H1 (cell line): ENCODE measurements around the gene NOX5. TPM values are rescaled to one million over a fixed set of nuclear protein-coding genes. Genes with fewer than 3 reads are reported as not detected.

ENCODE experiments used
- CTCF ChIA-PET: fragments of 300-600 bp; sonication (Branson Sonifier 250); formaldehyde crosslinking; loops from one replicate; lab custom pipeline; 2021; ENCODE audit not compliant: partially characterized antibody; lab: Charles Lee
- POLR2A ChIA-PET: fragments of 300-600 bp; sonication (Branson Sonifier 250); formaldehyde crosslinking; loops from one replicate; lab custom pipeline; 2021; ENCODE audit warnings: inconsistent platforms; ENCODE audit not compliant: partially characterized antibody; lab: Charles Lee
- DNase-seq, 2 experiments: peaks; one replicate each; pipeline versions ENCODE4 v3.0.0 to v3.0.0-alpha.2; 2010 to 2022; ENCODE audit warnings: low spot score in 2 of 2, low read depth in 1 of 2, mixed read lengths in 1 of 2
- FAIRE-seq: peaks from 2 replicates; lab custom pipeline; 2011; peaks lifted over from hg19 to GRCh38; lab: Jason Lieb, UNC
- H2AFZ ChIP-seq: 2 replicates; pipeline ENCODE4 v1.8.1; 2012; ENCODE audit warnings: low read length, inconsistent platforms
- H2AK5ac ChIP-seq: 2 replicates; pipeline ENCODE4 v1.6.1; 2013; ENCODE audit warnings: low read depth, low read length
- H2BK120ac ChIP-seq: replicated peaks from 2 replicates; pipeline ENCODE3; 2013; ENCODE audit warnings: low read depth, low read length, inconsistent platforms
- H2BK12ac ChIP-seq: 2 replicates; pipeline ENCODE4 v1.6.1; 2013; ENCODE audit warnings: low read depth, low read length
- H2BK15ac ChIP-seq: 2 replicates; pipeline ENCODE4 v1.6.1; 2013; ENCODE audit warnings: low read length
- H2BK20ac ChIP-seq: 2 replicates; pipeline ENCODE4 v1.6.1; 2013; ENCODE audit warnings: low read length
- H2BK5ac ChIP-seq: 2 replicates; pipeline ENCODE4 v1.6.1; 2013; ENCODE audit warnings: low read depth, low read length
- H3K14ac ChIP-seq: 2 replicates; pipeline ENCODE4 v1.6.1; 2013; ENCODE audit warnings: inconsistent platforms; ENCODE audit not compliant: insufficient read length
- H3K18ac ChIP-seq: 2 replicates; pipeline ENCODE4 v1.6.1; 2013; ENCODE audit warnings: low read length; ENCODE audit errors: extremely low read depth
- H3K23ac ChIP-seq: 2 replicates; pipeline ENCODE4 v1.6.1; 2013; ENCODE audit warnings: inconsistent platforms; ENCODE audit not compliant: insufficient read length
- H3K23me2 ChIP-seq: 2 replicates; pipeline ENCODE4 v1.6.1; 2013; ENCODE audit warnings: low read depth, low read length
- H3K27ac ChIP-seq: 2 replicates; pipeline ENCODE4 v1.6.1; 2011; ENCODE audit warnings: low read depth, low read length, inconsistent platforms
- H3K27me3 ChIP-seq, 4 experiments: replicated peaks in 1 of 4; 1 replicate in 1 of 4; 2 replicates in 3 of 4; pipeline versions ENCODE4 v1.6.1 to v1.8.1; 2011 to 2013; ENCODE audit warnings: low read length in 3 of 4, mild to moderate bottlenecking in 3 of 4, inconsistent platforms in 2 of 4, mixed read lengths in 2 of 4, moderate library complexity in 1 of 4; ENCODE audit not compliant: control insufficient read depth in 3 of 4, insufficient read depth in 3 of 4; ENCODE audit errors: extremely low read depth in 1 of 4
- H3K36me3 ChIP-seq, 4 experiments: 2 replicates each; pipeline versions ENCODE4 v1.6.1 to v1.8.1; 2011 to 2013; ENCODE audit warnings: mild to moderate bottlenecking in 4 of 4, low read length in 3 of 4, moderate library complexity in 2 of 4, control low read depth in 1 of 4, inconsistent platforms in 1 of 4; ENCODE audit not compliant: insufficient read depth in 4 of 4, control insufficient read depth in 2 of 4
- H3K4ac ChIP-seq: replicated peaks from 2 replicates; pipeline ENCODE3; 2013; ENCODE audit warnings: low read length, low read depth, mixed read lengths, inconsistent platforms; ENCODE audit not compliant: insufficient read length
- H3K4me1 ChIP-seq, 4 experiments: replicated peaks in 1 of 4; 1 replicate in 1 of 4; 2 replicates in 3 of 4; pipeline versions ENCODE4 v1.6.1 to v1.8.1; 2011 to 2013; ENCODE audit warnings: low read length in 3 of 4, inconsistent platforms in 2 of 4, mixed read lengths in 1 of 4; ENCODE audit not compliant: insufficient read depth in 4 of 4, control insufficient read depth in 3 of 4
- H3K4me2 ChIP-seq, 2 experiments: 2 replicates each; pipeline versions ENCODE4 v1.6.1 to v1.8.1; 2011 to 2013; ENCODE audit warnings: low read depth in 2 of 2, low read length in 2 of 2, control low read depth in 1 of 2, inconsistent platforms in 1 of 2, mild to moderate bottlenecking in 1 of 2; ENCODE audit not compliant: insufficient read depth in 1 of 2
- H3K4me3 ChIP-seq, 4 experiments: fragments of 200-600, 300-600 bp in 1 of 4; sonication (generic), shearing (Covaris generic), sonication (Bioruptor Twin) in 1 of 4; 2 replicates each; pipeline versions ENCODE4 v1.5.1 to v1.8.1; 2011 to 2016; ENCODE audit warnings: low read length in 4 of 4, low read depth in 3 of 4, control low read depth in 2 of 4, inconsistent platforms in 2 of 4, mild to moderate bottlenecking in 2 of 4, mixed read lengths in 1 of 4, moderate library complexity in 1 of 4; ENCODE audit not compliant: insufficient read depth in 2 of 4; ENCODE audit errors: extremely low read depth in 1 of 4
- H3K56ac ChIP-seq: replicated peaks from 2 replicates; pipeline ENCODE3; 2013; ENCODE audit warnings: low read depth, mild to moderate bottlenecking, mixed read lengths, low read length, inconsistent platforms; ENCODE audit not compliant: insufficient read length
- H3K79me1 ChIP-seq: 2 replicates; pipeline ENCODE4 v1.6.1; 2013; ENCODE audit warnings: low read depth, low read length, control low read depth
- H3K79me2 ChIP-seq, 2 experiments: 2 replicates each; pipeline versions ENCODE4 v1.6.1 to v1.8.1; 2012 to 2013; ENCODE audit warnings: low read length in 2 of 2, mild to moderate bottlenecking in 2 of 2, inconsistent platforms in 1 of 2; ENCODE audit not compliant: insufficient read depth in 2 of 2, control insufficient read depth in 1 of 2
- H3K9ac ChIP-seq, 4 experiments: replicated peaks in 1 of 4; 1 replicate in 1 of 4; 2 replicates in 3 of 4; pipeline versions ENCODE4 v1.6.1 to v1.8.1; 2011 to 2013; ENCODE audit warnings: low read depth in 3 of 4, low read length in 3 of 4, control low read depth in 2 of 4, mild to moderate bottlenecking in 2 of 4, moderate library complexity in 2 of 4, inconsistent platforms in 1 of 4; ENCODE audit errors: extremely low read depth in 1 of 4
- H3K9me3 ChIP-seq, 2 experiments: 2 replicates each; pipeline versions ENCODE4 v1.6.1 to v1.8.1; 2012 to 2013; ENCODE audit warnings: mild to moderate bottlenecking in 2 of 2, moderate library complexity in 2 of 2, control low read depth in 1 of 2, inconsistent platforms in 1 of 2, low read depth in 1 of 2, low read length in 1 of 2, mixed read lengths in 1 of 2; ENCODE audit not compliant: insufficient read depth in 2 of 2
- H4K20me1 ChIP-seq, 2 experiments: replicated peaks in 1 of 2; 2 replicates each; pipeline versions ENCODE3 to v1.8.1; 2011 to 2013; ENCODE audit warnings: inconsistent platforms in 2 of 2, low read length in 2 of 2, mild to moderate bottlenecking in 1 of 2; ENCODE audit not compliant: insufficient read depth in 2 of 2, control insufficient read depth in 1 of 2
- H4K5ac ChIP-seq: 2 replicates; pipeline ENCODE4 v1.6.1; 2013; ENCODE audit warnings: low read length, low read depth, mixed read lengths, inconsistent platforms; ENCODE audit not compliant: insufficient read length
- H4K8ac ChIP-seq: 2 replicates; pipeline ENCODE4 v1.8.0; 2013; ENCODE audit warnings: mild to moderate bottlenecking, moderate library complexity, low read length, inconsistent platforms; ENCODE audit not compliant: insufficient read depth; ENCODE audit errors: extremely low read depth
- H4K91ac ChIP-seq: replicated peaks from 2 replicates; pipeline ENCODE3; 2013; ENCODE audit warnings: low read length, mixed read lengths, inconsistent platforms; ENCODE audit not compliant: insufficient read length
- ATF2 ChIP-seq: IDR thresholded peaks from 2 replicates; pipeline ENCODE4 v1.6.1; 2012; ENCODE audit warnings: low read length, inconsistent platforms
- EGR1 ChIP-seq: IDR thresholded peaks from 2 replicates; pipeline ENCODE4 v1.6.1; 2011; ENCODE audit warnings: low read depth, low read length, borderline replicate concordance
- HDAC6 ChIP-seq: IDR thresholded peaks from one replicate; pipeline ENCODE4 v1.7.1; 2012; ENCODE audit warnings: low read depth, mild to moderate bottlenecking, inconsistent platforms, low read length, moderate library complexity
- JUND ChIP-seq: IDR thresholded peaks from 2 replicates; pipeline ENCODE4 v1.6.1; 2011; ENCODE audit warnings: mild to moderate bottlenecking, improper control_type of control experiment, low read length
- KDM4A ChIP-seq: IDR thresholded peaks from one replicate; pipeline ENCODE4 v1.7.1; 2012; ENCODE audit warnings: low read depth, mild to moderate bottlenecking, moderate library complexity, low read length, inconsistent platforms; ENCODE audit not compliant: severe bottlenecking
- NRF1 ChIP-seq: IDR thresholded peaks from 2 replicates; pipeline ENCODE4 v1.6.1; 2011; ENCODE audit warnings: mild to moderate bottlenecking, low read depth, low read length, improper control_type of control experiment
- POLR2A ChIP-seq, 2 experiments: IDR thresholded peaks; 1 replicate in 1 of 2; 2 replicates in 1 of 2; pipeline ENCODE4 v1.6.1; 2011; ENCODE audit warnings: low read depth in 2 of 2, low read length in 2 of 2, mild to moderate bottlenecking in 2 of 2; ENCODE audit errors: control extremely low read depth in 1 of 2
- RNF2 ChIP-seq: fragments of 200-900, 300-1000 bp; sonication (generic); IDR thresholded peaks from 2 replicates; pipeline ENCODE4 v1.7.1; 2016; ENCODE audit warnings: borderline replicate concordance, low read depth, mild to moderate bottlenecking, antibody characterized with exemption, low read length; ENCODE audit not compliant: poor library complexity, severe bottlenecking; ENCODE audit errors: missing control alignments
- SP4 ChIP-seq: IDR thresholded peaks from 2 replicates; pipeline ENCODE4 v1.6.1; 2012; ENCODE audit warnings: low read length, inconsistent platforms
- YY1 ChIP-seq: IDR thresholded peaks from 2 replicates; pipeline ENCODE4 v1.6.1; 2011; ENCODE audit warnings: low read depth, mild to moderate bottlenecking, low read length
- polyA plus RNA-seq, 7 experiments: library from polyadenylated mRNA; depleted of rRNA in 3 of 7; stranded (reverse) in 5 of 7; unstranded in 2 of 7; fragments of >200 nt in 5 of 7; fragments of 200-250 nt in 2 of 7; gene quantifications; 1 replicate in 5 of 7; 2 replicates in 1 of 7; 4 replicates in 1 of 7; pipeline versions ENCODE4 v1.2.1 to v1.2.3, GENCODE V29; 2011 to 2013; ENCODE audit warnings: missing spikeins in 2 of 7, mixed read lengths in 2 of 7
- total RNA-seq: library from RNA; stranded (reverse); fragmentation: NEBNext Ultra II Directional; extraction: Animal tissue kit (Norgen Biotek cat#: 25700); gene quantifications from 2 replicates; pipeline ENCODE4 v1.2.1, GENCODE V29; 2021

The NOX5 gene
- total and polyA plus RNA-seq, 2 of the 8 experiments (the other 6 are each of a cell fraction or from before 2014, with no cell fraction given), result under 0.01 TPM; not detected in 1

DNA sequence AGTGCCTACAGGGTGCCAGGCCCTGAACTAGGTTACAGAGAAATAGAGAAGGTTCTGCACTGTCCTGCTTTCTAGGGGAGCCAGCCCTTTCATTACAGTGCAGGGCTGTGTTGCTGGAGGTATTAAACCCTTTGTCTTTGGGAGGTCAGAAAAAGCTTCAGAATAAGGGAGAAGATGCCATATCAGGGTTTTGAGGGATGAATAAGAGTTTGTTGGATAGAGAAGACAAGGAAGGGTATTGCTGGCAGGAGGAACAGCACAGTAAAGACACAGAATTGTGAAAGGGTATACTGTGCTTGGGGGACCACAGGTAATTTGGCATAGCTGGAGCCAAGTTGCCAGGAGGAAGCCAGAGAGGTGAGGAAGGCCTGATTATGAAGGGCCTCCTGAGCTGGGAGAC is 23.0 kb downstream of the NOX5 start:
- H2BK5ac ChIP-seq, result no peak overlapping the region
- 0 out of 7 replicates have a peak, but pooled peaks cover 0 to 2% (median 0%) of the 10 kb centered on the region in 4 experiments for H3K4me1 ChIP-seq
- TF ChIP-seq ATF2 (no peak), POLR2A (IDR thresholded peaks at IDR 0.05; ENCODE audit: control extremely low read depth in 1 of 2, low read depth in 2 of 2, low read length in 2 of 2) (no peak), RNF2 (no peak), JUND (no peak), EGR1 (no peak), HDAC6 (no peak), YY1 (no peak), NRF1 (no peak), KDM4A (no peak), SP4 (no peak)
- POLR2A ChIA-PET, result no interaction called here
- no peak overlapping the region for H4K91ac ChIP-seq
- H2BK120ac ChIP-seq, result no peak overlapping the region
- no peak overlapping the region for H4K8ac ChIP-seq
- H2BK12ac ChIP-seq, result no peak overlapping the region
- H4K20me1 ChIP-seq, result no peaks in the 10 kb centered on the region
- H3K56ac ChIP-seq, result no peak overlapping the region
- no peak overlapping the region for H3K14ac ChIP-seq
- FAIRE-seq, result no peak
- H3K23ac ChIP-seq, result no peak overlapping the region
- H3K4me3 ChIP-seq, result no peak overlapping the region
- H2AK5ac ChIP-seq, result no peak overlapping the region
- H3K36me3 ChIP-seq, result no peaks in the 10 kb centered on the region
- no peak overlapping the region for H2BK20ac ChIP-seq
- H3K79me1 ChIP-seq, result no peaks in the 10 kb centered on the region
- no peak overlapping the region for H2AFZ ChIP-seq
- H3K9ac ChIP-seq, result no peak overlapping the region
- H3K27ac ChIP-seq, result no peak overlapping the region
- H3K18ac ChIP-seq, result no peak overlapping the region
- peaks cover 0 to 2% (median 0%) of the 10 kb centered on the region in 4 experiments; a peak in 3 of 7 replicates for H3K27me3 ChIP-seq
- H3K79me2 ChIP-seq, result no peaks in the 10 kb centered on the region
- H4K5ac ChIP-seq, result no peak overlapping the region
- H3K23me2 ChIP-seq, result no peaks in the 10 kb centered on the region
- H3K4ac ChIP-seq, result no peak overlapping the region
- no peaks in the 10 kb centered on the region for H3K9me3 ChIP-seq
- DNase-seq, result peak in 1 of 2 experiments; percentile 30
- CTCF ChIA-PET, result interaction anchor here (0.7 to 2.2 kb wide), 9 partner anchors 9 to 351 kb away, joined by 3 to 10 read pairs (median 4); no protein-coding TSS in a partner anchor
- no peak overlapping the region for H3K4me2 ChIP-seq
- H2BK15ac ChIP-seq, result no peak overlapping the region
